DOHH2 (cell line): ENCODE measurements around the gene ITGA11.

Source experiments
- H3F3A ChIP-seq: fragments of 200-600 bp; sonication (generic), shearing (Covaris generic); 2 replicates; pipeline ENCODE4 v1.6.0; 2016; ENCODE audit warnings: antibody characterized with exemption, mild to moderate bottlenecking; ENCODE audit not compliant: control insufficient read depth, insufficient read depth
- H3K27ac ChIP-seq: fragments of 200-600 bp; sonication (generic); 2 replicates; pipeline ENCODE4 v1.5.1; 2014; ENCODE audit warnings: low read depth, mild to moderate bottlenecking, low read length, moderate library complexity
- H3K27me3 ChIP-seq: fragments of 200-600 bp; sonication (generic); 2 replicates; pipeline ENCODE4 v1.6.1; 2014; ENCODE audit warnings: mild to moderate bottlenecking, low read length, mixed read lengths; ENCODE audit not compliant: control insufficient read depth
- H3K36me3 ChIP-seq: fragments of 200-600 bp; sonication (generic); 2 replicates; pipeline ENCODE4 v1.6.1; 2014; ENCODE audit warnings: mild to moderate bottlenecking, low read length, moderate library complexity, mixed read lengths; ENCODE audit not compliant: control insufficient read depth
- H3K4me1 ChIP-seq: fragments of 200-600 bp; sonication (generic); 2 replicates; pipeline ENCODE4 v1.6.1; 2014; ENCODE audit warnings: mild to moderate bottlenecking, low read length, mixed read lengths; ENCODE audit not compliant: control insufficient read depth
- H3K4me2 ChIP-seq: fragments of 200-600 bp; sonication (generic); 2 replicates; pipeline ENCODE4 v1.6.0; 2014; ENCODE audit warnings: mild to moderate bottlenecking, low read length, moderate library complexity
- H3K4me3 ChIP-seq: fragments of 200-600 bp; sonication (generic); 2 replicates; pipeline ENCODE4 v1.5.1; 2014; ENCODE audit warnings: mild to moderate bottlenecking, low read length, mixed read lengths
- H3K79me2 ChIP-seq: fragments of 200-600 bp; sonication (generic); 2 replicates; pipeline ENCODE4 v1.6.1; 2014; ENCODE audit warnings: mild to moderate bottlenecking, low read length, mixed read lengths; ENCODE audit not compliant: control insufficient read depth
- H3K9me2 ChIP-seq: fragments of 200-600 bp; sonication (generic); replicated peaks from 2 replicates; pipeline ENCODE4 v1.6.1; 2014; ENCODE audit warnings: mild to moderate bottlenecking, low read length, mixed read lengths; ENCODE audit not compliant: control insufficient read depth
- H3K9me3 ChIP-seq: fragments of 200-600 bp; sonication (generic); 2 replicates; pipeline ENCODE4 v1.6.1; 2014; ENCODE audit warnings: antibody characterized with exemption, low read length, mixed read lengths; ENCODE audit not compliant: control insufficient read depth, insufficient read depth
- H4K20me1 ChIP-seq: fragments of 200-600 bp; sonication (generic); 2 replicates; pipeline ENCODE4 v1.6.0; 2014; ENCODE audit warnings: low read depth, mild to moderate bottlenecking, antibody characterized with exemption, low read length, moderate library complexity; ENCODE audit not compliant: control insufficient read depth, insufficient read depth
- CTCF ChIP-seq: fragments of 200-600 bp; sonication (generic); IDR thresholded peaks from one replicate; pipeline ENCODE4 v1.5.1; 2014; ENCODE audit warnings: antibody characterized with exemption, mild to moderate bottlenecking, low read depth, low read length; ENCODE audit not compliant: poor library complexity, severe bottlenecking
- EZH2phosphoT487 ChIP-seq: fragments of 200-600 bp; sonication (generic); IDR thresholded peaks from 2 replicates; pipeline ENCODE4 v1.6.1; 2017; ENCODE audit warnings: borderline replicate concordance, mild to moderate bottlenecking, antibody characterized with exemption, low read length, moderate library complexity, mixed read lengths

Gene ITGA11

GRCh38 chr15:68304589-68305337, 127.2 kb downstream of the ITGA11 start:
- H4K20me1 ChIP-seq, result no peaks in the 10 kb centered on the region
- H3K27ac ChIP-seq, result no peak overlapping the region
- H3F3A ChIP-seq, result no peaks in the 10 kb centered on the region
- H3K4me1 ChIP-seq, result peaks cover 9% of the 10 kb centered on the region
- no peaks in the 10 kb centered on the region for H3K9me2 ChIP-seq
- TF ChIP-seq EZH2phosphoT487, result no peak
- no peak for TF ChIP-seq CTCF
- peaks cover 10% of the 10 kb centered on the region for H3K27me3 ChIP-seq
- H3K4me2 ChIP-seq, result no peak overlapping the region
- H3K36me3 ChIP-seq, result no peaks in the 10 kb centered on the region
- no peaks in the 10 kb centered on the region for H3K79me2 ChIP-seq
- H3K9me3 ChIP-seq, result no peaks in the 10 kb centered on the region
- no peak overlapping the region for H3K4me3 ChIP-seq

DNA sequence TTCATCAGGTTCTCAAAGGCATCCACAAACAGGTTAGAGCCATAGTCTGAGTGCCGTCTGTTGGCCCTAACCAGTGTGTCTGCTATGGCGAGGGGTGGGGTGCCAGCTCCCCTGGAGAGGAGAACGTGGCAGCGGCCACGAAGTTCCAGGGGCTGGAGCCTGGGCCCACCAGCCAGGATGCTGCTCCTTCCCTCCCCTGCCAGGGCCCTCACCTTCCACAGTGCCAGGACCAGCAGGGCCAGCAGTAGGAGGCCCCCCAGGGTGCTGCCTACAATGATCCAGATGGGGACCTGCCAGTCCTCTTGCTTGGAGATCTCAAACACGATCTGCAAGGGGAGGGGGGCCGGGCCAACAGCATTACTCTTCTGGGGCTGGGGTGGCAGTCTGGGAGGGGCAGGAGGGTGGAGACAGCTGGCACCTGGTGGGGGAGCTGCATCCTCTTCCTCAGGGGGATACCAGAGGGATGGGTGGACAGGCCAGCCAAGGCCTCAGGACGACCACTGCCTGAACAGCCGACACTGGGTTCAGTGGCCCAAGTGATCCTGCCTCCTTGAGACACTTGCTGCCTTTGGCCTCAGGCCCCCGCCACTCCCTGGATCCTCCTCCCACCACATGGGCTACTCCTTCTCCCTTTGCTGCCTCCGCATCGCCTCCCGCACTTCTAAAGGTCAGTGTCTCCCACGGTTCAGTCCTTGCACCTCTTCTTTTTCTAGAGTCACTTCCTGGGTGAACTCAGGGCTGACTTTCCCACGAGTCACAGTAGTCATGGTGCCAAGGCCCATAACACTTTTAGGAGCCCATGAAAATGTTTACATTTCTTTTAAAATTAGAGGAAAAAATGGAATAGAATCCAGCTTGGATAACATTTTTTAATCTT, 128.2 kb downstream of the ITGA11 start:
- Histone ChIP-seq H3K27me3 (peaks cover 10% of the 10 kb centered on the region), H3K27ac (no peak overlapping the region), H3K79me2 (no peaks in the 10 kb centered on the region), H3F3A (no peaks in the 10 kb centered on the region), H4K20me1 (no peaks in the 10 kb centered on the region), H3K4me1 (peaks cover 18% of the 10 kb centered on the region), H3K4me3 (no peak overlapping the region), H3K4me2 (no peak overlapping the region), H3K36me3 (no peaks in the 10 kb centered on the region), H3K9me3 (no peaks in the 10 kb centered on the region), H3K9me2 (no peaks in the 10 kb centered on the region)
- TF ChIP-seq CTCF (no peak), EZH2phosphoT487 (no peak)

DNA sequence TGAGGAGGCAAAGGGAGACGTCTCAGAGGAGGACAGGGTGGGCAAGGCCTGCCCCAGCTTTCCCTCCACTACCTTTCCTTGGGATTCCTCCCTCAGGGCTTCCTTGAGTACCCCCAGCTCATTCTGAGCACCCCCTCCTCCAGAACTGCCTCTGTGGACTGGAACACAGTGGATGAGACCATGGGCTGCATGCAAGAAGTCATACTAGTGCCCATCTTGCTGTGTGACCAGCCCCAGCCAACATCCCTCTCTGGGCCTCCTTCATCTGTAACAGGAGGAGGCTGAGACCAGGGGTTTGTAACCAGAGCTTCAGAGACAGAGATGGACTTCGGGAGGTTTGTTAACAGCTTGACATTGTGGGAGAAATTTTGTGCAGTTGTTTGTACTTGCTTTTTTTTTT, 128.8 kb downstream of the ITGA11 start:
- Histone ChIP-seq H3K9me2 (no peaks in the 10 kb centered on the region), H3F3A (no peaks in the 10 kb centered on the region), H3K36me3 (no peaks in the 10 kb centered on the region), H4K20me1 (no peaks in the 10 kb centered on the region), H3K4me2 (no peak overlapping the region), H3K4me3 (no peak overlapping the region), H3K4me1 (peaks cover 25% of the 10 kb centered on the region), H3K27ac (no peak overlapping the region), H3K27me3 (peaks cover 10% of the 10 kb centered on the region), H3K79me2 (no peaks in the 10 kb centered on the region), H3K9me3 (no peaks in the 10 kb centered on the region)
- no peak for TF ChIP-seq CTCF
